H9 (cell line): Measurements from ENCODE around the gene PARD3. TPM values are rescaled to one million over a fixed set of nuclear protein-coding genes. Genes with fewer than 3 reads are reported as not detected.

Source experiments
- DNase-seq: peaks from one replicate; pipeline ENCODE4 v3.0.0-alpha.2; 2017
- H2AFZ ChIP-seq: one replicate; pipeline ENCODE4 v1.6.1; 2013; ENCODE audit warnings: mild to moderate bottlenecking, low read length, control low read depth, moderate library complexity
- H2AK5ac ChIP-seq: 2 replicates; pipeline ENCODE4 v1.6.1; 2013; ENCODE audit warnings: low read length, control low read depth, mixed read lengths; ENCODE audit not compliant: insufficient read length
- H2BK120ac ChIP-seq: one replicate; pipeline ENCODE4 v1.6.1; 2013; ENCODE audit warnings: low read depth, mild to moderate bottlenecking, low read length, control low read depth, inconsistent platforms; ENCODE audit not compliant: poor library complexity, severe bottlenecking
- H2BK12ac ChIP-seq: 2 replicates; pipeline ENCODE4 v1.6.1; 2013; ENCODE audit warnings: low read length, control low read depth, mixed read lengths, low read depth; ENCODE audit not compliant: insufficient read length
- H2BK15ac ChIP-seq: 2 replicates; pipeline ENCODE4 v1.6.1; 2013; ENCODE audit warnings: low read depth, low read length, control low read depth
- H2BK20ac ChIP-seq: one replicate; pipeline ENCODE4 v1.6.1; 2013; ENCODE audit warnings: low read depth, mild to moderate bottlenecking, low read length, control low read depth, inconsistent platforms; ENCODE audit not compliant: poor library complexity, severe bottlenecking
- H2BK5ac ChIP-seq: 2 replicates; pipeline ENCODE4 v1.6.1; 2013; ENCODE audit warnings: low read length, control low read depth, mixed read lengths; ENCODE audit not compliant: insufficient read length
- H3K14ac ChIP-seq: 2 replicates; pipeline ENCODE4 v1.6.1; 2013; ENCODE audit warnings: low read length, control low read depth; ENCODE audit not compliant: insufficient read depth
- H3K18ac ChIP-seq: 2 replicates; pipeline ENCODE4 v1.6.1; 2013; ENCODE audit warnings: low read depth, mild to moderate bottlenecking, mixed read lengths, low read length, control low read depth; ENCODE audit not compliant: insufficient read length
- H3K23ac ChIP-seq: 2 replicates; pipeline ENCODE4 v1.6.1; 2013; ENCODE audit warnings: low read length, control low read depth, mixed read lengths, low read depth; ENCODE audit not compliant: insufficient read length
- H3K23me2 ChIP-seq: 2 replicates; pipeline ENCODE4 v1.6.1; 2013; ENCODE audit warnings: low read depth, mild to moderate bottlenecking, mixed read lengths, low read length, control low read depth; ENCODE audit not compliant: insufficient read length, poor library complexity, severe bottlenecking
- H3K27ac ChIP-seq: 2 replicates; pipeline ENCODE4 v1.5.1; 2013; ENCODE audit warnings: low read length, control low read depth, mixed read lengths, low read depth; ENCODE audit not compliant: insufficient read length
- H3K27me3 ChIP-seq: 2 replicates; pipeline ENCODE4 v1.6.1; 2013; ENCODE audit warnings: low read length, control low read depth, inconsistent platforms; ENCODE audit not compliant: insufficient read depth
- H3K4ac ChIP-seq: 2 replicates; pipeline ENCODE4 v1.6.1; 2013; ENCODE audit warnings: low read depth, mild to moderate bottlenecking, control low read depth, inconsistent platforms, low read length, moderate library complexity
- H3K4me1 ChIP-seq: 2 replicates; pipeline ENCODE4 v1.6.1; 2013; ENCODE audit warnings: low read length, control low read depth, inconsistent platforms; ENCODE audit not compliant: insufficient read depth
- H3K4me2 ChIP-seq: 2 replicates; pipeline ENCODE4 v1.6.1; 2013; ENCODE audit warnings: low read length, control low read depth, mixed read lengths; ENCODE audit not compliant: insufficient read length, insufficient read depth
- H3K56ac ChIP-seq: 2 replicates; pipeline ENCODE4 v1.6.1; 2013; ENCODE audit warnings: low read depth, mild to moderate bottlenecking, mixed read lengths, low read length, control low read depth; ENCODE audit not compliant: insufficient read length
- H3K79me1 ChIP-seq: 2 replicates; pipeline ENCODE4 v1.6.1; 2013; ENCODE audit warnings: low read depth, mild to moderate bottlenecking, moderate library complexity, low read length, control low read depth, inconsistent platforms; ENCODE audit not compliant: insufficient read depth, poor library complexity, severe bottlenecking
- H3K79me2 ChIP-seq: 2 replicates; pipeline ENCODE4 v1.6.1; 2013; ENCODE audit warnings: low read length, control low read depth, inconsistent platforms; ENCODE audit not compliant: insufficient read depth
- H3K9ac ChIP-seq: 2 replicates; pipeline ENCODE4 v1.6.1; 2013; ENCODE audit warnings: low read length, control low read depth, mixed read lengths; ENCODE audit not compliant: insufficient read length; ENCODE audit errors: extremely low read depth
- H3K9me3 ChIP-seq: one replicate; pipeline ENCODE4 v1.6.1; 2013; ENCODE audit warnings: low read depth, low read length, inconsistent platforms; ENCODE audit not compliant: control insufficient read depth
- H3T11ph ChIP-seq: one replicate; pipeline ENCODE4 v1.6.1; 2013; ENCODE audit warnings: mild to moderate bottlenecking, low read length, control low read depth, inconsistent platforms
- H4K20me1 ChIP-seq: one replicate; pipeline ENCODE4 v1.6.1; 2013; ENCODE audit not compliant: control insufficient read depth, insufficient read length, insufficient read depth
- H4K5ac ChIP-seq: 2 replicates; pipeline ENCODE4 v1.6.1; 2013; ENCODE audit warnings: low read depth, mild to moderate bottlenecking, mixed read lengths, low read length, control low read depth; ENCODE audit not compliant: insufficient read length
- H4K8ac ChIP-seq: replicated peaks from 2 replicates; pipeline ENCODE4 v1.6.1; 2013; ENCODE audit warnings: low read length, control low read depth, mixed read lengths, low read depth; ENCODE audit not compliant: insufficient read length
- H4K91ac ChIP-seq: 2 replicates; pipeline ENCODE4 v1.6.1; 2013; ENCODE audit warnings: low read depth, mild to moderate bottlenecking, moderate library complexity, mixed read lengths, low read length, control low read depth; ENCODE audit not compliant: insufficient read length
- H3K27ac Mint-ChIP-seq, 3 experiments: 2 replicates in 2 of 3; 3 replicates in 1 of 3; pipeline ENCODE4 v1.8.0; 2020 to 2021; ENCODE audit warnings: mixed read lengths in 3 of 3, mild to moderate bottlenecking in 1 of 3, moderate library complexity in 1 of 3
- H3K27me3 Mint-ChIP-seq: 2 replicates; pipeline ENCODE4 v1.8.0; 2021; ENCODE audit warnings: low read depth, mild to moderate bottlenecking, moderate library complexity, mixed read lengths
- H3K36me3 Mint-ChIP-seq, 3 experiments: 2 replicates in 2 of 3; 3 replicates in 1 of 3; pipeline ENCODE4 v1.8.0; 2020 to 2021; ENCODE audit warnings: low read depth in 3 of 3, mixed read lengths in 3 of 3; ENCODE audit not compliant: insufficient read depth in 1 of 3
- H3K4me1 Mint-ChIP-seq, 2 experiments: 2 replicates each; pipeline ENCODE4 v1.8.0; 2020; ENCODE audit warnings: mixed read lengths in 2 of 2
- H3K4me3 Mint-ChIP-seq, 2 experiments: 2 replicates in 1 of 2; 3 replicates in 1 of 2; pipeline ENCODE4 v1.8.0; 2020 to 2021; ENCODE audit warnings: mild to moderate bottlenecking in 2 of 2, mixed read lengths in 2 of 2, moderate library complexity in 1 of 2
- H3K9me3 Mint-ChIP-seq, 2 experiments: 2 replicates in 1 of 2; 3 replicates in 1 of 2; pipeline ENCODE4 v1.8.0; 2020; ENCODE audit warnings: mild to moderate bottlenecking in 2 of 2, mixed read lengths in 2 of 2, moderate library complexity in 1 of 2
- CTCF ChIP-seq: fragments of 200-600 bp; sonication (generic); conservative IDR thresholded peaks from 3 replicates; pipeline ENCODE4 v1.8.0; 2021; ENCODE audit warnings: antibody characterized with exemption, mild to moderate bottlenecking
- WGBS: extraction: QIAGEN DNeasy Blood & Tissue Kit; methylation state at CpG from one replicate; pipeline ENCODE4 v1.1.7; 2013; ENCODE audit warnings: missing lambda C conversion rate, low lambda C conversion rate, mixed read lengths; ENCODE audit not compliant: insufficient read length; ENCODE audit errors: extremely low coverage; 5-methylcytosine and 5-hydroxymethylcytosine counted together
- total RNA-seq: library from RNA; stranded (reverse); gene quantifications from 2 replicates; pipeline ENCODE4 v1.2.1, GENCODE V29; 2021

Gene PARD3
- total RNA-seq, 1 experiment from 2014 or later = 44.7 TPM

- Histone ChIP-seq H4K8ac (no peak overlapping the region), H3K23me2 (no peaks in the 10 kb centered on the region), H3K27me3 (no peaks in the 10 kb centered on the region), H3K27ac (no peak overlapping the region), H2AFZ (no peak overlapping the region), H3T11ph (no peak overlapping the region), H3K9ac (no peak overlapping the region), H3K4me1 (0 out of 2 replicates have a peak, but pooled peaks cover 2% of the 10 kb centered on the region), H3K79me1 (no peaks in the 10 kb centered on the region), H3K4ac (no peak overlapping the region), H2BK15ac (no peak overlapping the region), H4K20me1 (no peaks in the 10 kb centered on the region), H3K4me2 (no peak overlapping the region), H4K5ac (no peak overlapping the region), H3K79me2 (no peaks in the 10 kb centered on the region), H3K9me3 (no peaks in the 10 kb centered on the region), H2AK5ac (no peak overlapping the region), H3K18ac (no peak overlapping the region), H3K23ac (no peak overlapping the region), H3K14ac (no peak overlapping the region), H3K56ac (no peak overlapping the region), H2BK5ac (no peak overlapping the region), H4K91ac (no peak overlapping the region), H2BK120ac (no peak overlapping the region), H2BK20ac (no peak overlapping the region), H2BK12ac (no peak overlapping the region)
- H3K27me3 Mint-ChIP-seq = no peaks in the 10 kb centered on the region
- H3K36me3 Mint-ChIP-seq = peaks cover 0 to 6% (median 4%) of the 10 kb centered on the region in 3 experiments; a peak in 4 of 7 replicates
- no peak overlapping the region for H3K27ac Mint-ChIP-seq
- no peak overlapping the region for H3K4me3 Mint-ChIP-seq
- TF ChIP-seq CTCF = no peak
- DNase-seq = no peak
- peaks cover 14 to 18% of the 10 kb centered on the region in 2 experiments for H3K4me1 Mint-ChIP-seq
- no peaks in the 10 kb centered on the region for H3K9me3 Mint-ChIP-seq
- WGBS = no CpG with 5 or more reads among the region's 1 CpG
Measured at GRCh38 chr10:34313353-34313752, 501.7 kb downstream of the PARD3 start.
